GM12878 (cell line): ENCODE measurements around the gene DACH1. TPM values are rescaled to one million over a fixed set of nuclear protein-coding genes. Genes with fewer than 3 reads are reported as not detected.

ENCODE experiments used
- ATAC-seq: fragments of 200-7000 bp; cut with Tn5 transposase; 3 replicates; pipeline ENCODE4 v1.9.1; 2020; ENCODE audit warnings: mild to moderate bottlenecking, moderate library complexity
- BruUV-seq: library from RNA; stranded (reverse); fragments of 400-500 nt; replicated peaks from 2 replicates; lab custom pipeline; 2021; lab: Mats Ljungman, UMichigan
- CTCF ChIA-PET: fragments of 300-600 bp; sonication (Branson Sonifier 250); formaldehyde crosslinking; extraction: SDS; loops from one replicate; lab custom pipeline; 2021; ENCODE audit warnings: inconsistent platforms; lab: Yijun Ruan, JAX
- POLR2A ChIA-PET: fragments of 350-600 bp; formaldehyde crosslinking; extraction: SDS; loops from one replicate; lab custom pipeline; 2021; ENCODE audit warnings: inconsistent platforms; lab: Charles Lee
- RAD21 ChIA-PET: fragments of 300-600 bp; sonication (Branson Sonifier 250); formaldehyde crosslinking; loops from one replicate; lab custom pipeline; 2023; ENCODE audit warnings: antibody characterized with exemption; ENCODE audit not compliant: unreplicated experiment; lab: Charles Lee
- SMC1A ChIA-PET: fragments of 300-600 bp; sonication (Branson Sonifier 250); formaldehyde crosslinking; loops from one replicate; lab custom pipeline; 2023; ENCODE audit not compliant: unreplicated experiment, uncharacterized antibody; lab: Charles Lee
- DNase-seq: peaks from one replicate; pipeline ENCODE4 v3.0.0-alpha.2; 2011; ENCODE audit warnings: low read depth, low spot score
- FAIRE-seq: peaks from 3 replicates; lab custom pipeline; 2011; peaks lifted over from hg19 to GRCh38; lab: Jason Lieb, UNC
- H2AFZ ChIP-seq: 2 replicates; pipeline ENCODE4 v1.6.0; 2011; ENCODE audit warnings: low read depth, low read length, control low read depth; ENCODE audit not compliant: control insufficient read depth
- H3K27ac ChIP-seq: 2 replicates; pipeline ENCODE4 v1.5.1; 2011; ENCODE audit warnings: control low read depth; ENCODE audit not compliant: control insufficient read depth, insufficient read depth
- H3K27me3 ChIP-seq, 2 experiments: replicated peaks in 1 of 2; 2 replicates each; pipeline versions ENCODE4 v1.6.0 to v1.6.1; 2011; ENCODE audit warnings: low read length in 1 of 2; ENCODE audit not compliant: control insufficient read depth in 2 of 2, insufficient read depth in 2 of 2
- H3K36me3 ChIP-seq, 2 experiments: 2 replicates each; pipeline ENCODE4 v1.5.1; 2011; ENCODE audit warnings: low read length in 1 of 2; ENCODE audit not compliant: control insufficient read depth in 2 of 2, insufficient read depth in 2 of 2
- H3K4me1 ChIP-seq: 2 replicates; pipeline ENCODE4 v1.6.1; 2011; ENCODE audit warnings: mild to moderate bottlenecking, low read length, moderate library complexity, mixed read lengths; ENCODE audit not compliant: control insufficient read depth, insufficient read depth
- H3K4me2 ChIP-seq: 2 replicates; pipeline ENCODE4 v1.6.0; 2011; ENCODE audit warnings: control low read depth; ENCODE audit not compliant: control insufficient read depth, insufficient read depth
- H3K4me3 ChIP-seq: fragments of 200-600 bp; sonication (generic); 2 replicates; pipeline ENCODE4 v1.5.1; 2016
- H3K79me2 ChIP-seq: 2 replicates; pipeline ENCODE4 v1.6.0; 2011; ENCODE audit warnings: low read length; ENCODE audit not compliant: control insufficient read depth, insufficient read depth
- H3K9ac ChIP-seq: 2 replicates; pipeline ENCODE4 v1.8.0; 2011; ENCODE audit warnings: low read length, control low read depth, mixed read lengths; ENCODE audit not compliant: control insufficient read depth, insufficient read depth
- H3K9me3 ChIP-seq: replicated peaks from 3 replicates; pipeline ENCODE4 v1.5.1; 2011; ENCODE audit warnings: mild to moderate bottlenecking, low read length; ENCODE audit not compliant: control insufficient read depth, insufficient read depth
- H4K20me1 ChIP-seq: 2 replicates; pipeline ENCODE4 v1.6.0; 2011; ENCODE audit not compliant: control insufficient read depth, insufficient read depth
- CBX5 ChIP-seq: sonication (generic); IDR thresholded peaks from 2 replicates; pipeline ENCODE4 v1.6.1; 2016; ENCODE audit warnings: low read depth, moderate library complexity, mild to moderate bottlenecking, inconsistent platforms
- CEBPZ ChIP-seq: fragments of 150-350 bp; IDR thresholded peaks from 2 replicates; pipeline ENCODE4 v1.6.1; 2016; ENCODE audit warnings: low read depth, low read length
- CREM ChIP-seq: IDR thresholded peaks from 2 replicates; pipeline ENCODE4 v1.6.1; 2014; ENCODE audit warnings: antibody characterized with exemption, low read depth
- DPF2 ChIP-seq: fragments of 450-650 bp; IDR thresholded peaks from 2 replicates; pipeline ENCODE4 v1.6.1; 2017; ENCODE audit warnings: mild to moderate bottlenecking
- E4F1 ChIP-seq: fragments of 450-650 bp; IDR thresholded peaks from 2 replicates; pipeline ENCODE4 v1.6.1; 2018; ENCODE audit warnings: borderline replicate concordance, mild to moderate bottlenecking; ENCODE audit not compliant: partially characterized antibody
- HCFC1 ChIP-seq: fragments of 150-350 bp; IDR thresholded peaks from 2 replicates; pipeline ENCODE4 v1.6.1; 2014; ENCODE audit warnings: low read length
- IRF4 ChIP-seq: IDR thresholded peaks from 2 replicates; pipeline ENCODE4 v1.6.1; 2011; ENCODE audit warnings: low read depth, low read length
- KAT2A ChIP-seq: conservative IDR thresholded peaks from 2 replicates; pipeline ENCODE4 v1.6.1; 2011; ENCODE audit warnings: low read depth, low read length; ENCODE audit not compliant: control insufficient read depth
- MYB ChIP-seq: fragments of 150-350 bp; IDR thresholded peaks from 2 replicates; pipeline ENCODE4 v1.6.1; 2014; ENCODE audit warnings: mild to moderate bottlenecking, low read depth, low read length, borderline replicate concordance
- NKRF ChIP-seq: fragments of 450-650 bp; conservative IDR thresholded peaks from 2 replicates; pipeline ENCODE4 v1.6.1; 2017; ENCODE audit warnings: mild to moderate bottlenecking, moderate library complexity
- PAX5 ChIP-seq: IDR thresholded peaks from 2 replicates; pipeline ENCODE4 v1.6.1; 2011; ENCODE audit warnings: low read depth, low read length, borderline replicate concordance
- SIN3A ChIP-seq: IDR thresholded peaks from 2 replicates; pipeline ENCODE4 v1.6.1; 2012; ENCODE audit warnings: low read depth, low read length, improper control_type of control experiment
- SIX5 ChIP-seq: IDR thresholded peaks from 2 replicates; pipeline ENCODE4 v1.6.1; 2011; ENCODE audit warnings: mild to moderate bottlenecking, low read depth, low read length, moderate library complexity; ENCODE audit not compliant: severe bottlenecking
- TCF3 ChIP-seq: IDR thresholded peaks from 2 replicates; pipeline ENCODE4 v1.6.1; 2012; ENCODE audit warnings: low read depth, mild to moderate bottlenecking, low read length, borderline replicate concordance; ENCODE audit not compliant: insufficient read depth
- WGBS: methylation state at CpG from one replicate; pipeline ENCODE4 v1.1.6; 2016; ENCODE audit warnings: low lambda C conversion rate; ENCODE audit not compliant: insufficient replicate concordance, insufficient coverage; ENCODE audit errors: missing lambda C conversion rate; 5-methylcytosine and 5-hydroxymethylcytosine counted together
- in situ Hi-C: fragments of 300-500 bp; cut with MboI; formaldehyde crosslinking; loops from 9 replicates; pipeline ENCODE4 v1.14.3; 2018; ENCODE audit warnings: mixed read lengths
- intact Hi-C: fragments of 100-400 bp; cut with micrococcal nuclease; formaldehyde crosslinking; loops from one replicate; pipeline ENCODE4 v1.14.2; 2022; ENCODE audit not compliant: unreplicated experiment
- polyA plus RNA-seq, 11 experiments: library from polyadenylated mRNA; depleted of rRNA in 4 of 11; unstranded in 6 of 11; stranded (reverse) in 5 of 11; fragments of >200 nt; fragmentation: Nextera tagmentation in 4 of 11; fragmentation: Illumina TruSeq in 1 of 11; extraction: Ambion mirVana in 4 of 11; extraction: Trizol in 1 of 11; gene quantifications; 1 replicate in 1 of 11; 2 replicates in 10 of 11; pipeline versions ENCODE4 v1.2.1 to v1.2.3, GENCODE V29; 2011 to 2016; ENCODE audit warnings: inconsistent platforms in 2 of 11, missing spikeins in 2 of 11, low read depth in 1 of 11
- total RNA-seq, 4 experiments: library from RNA; depleted of rRNA in 3 of 4; stranded (reverse); fragments of >200 nt in 3 of 4; fragmentation: Illumina TruSeq in 1 of 4; extraction: Trizol in 1 of 4; gene quantifications; 2 replicates each; pipeline versions ENCODE4 v1.2.1 to v1.2.3, GENCODE V29; 2013 to 2021
- TF ChIP-seq, protein P1 (sequence below): fragments of 450-650 bp; IDR thresholded peaks from 2 replicates; pipeline ENCODE4 v1.6.1; 2017; ENCODE audit warnings: borderline replicate concordance

The DACH1 gene
- total and polyA plus RNA-seq, 10 of the 15 experiments (the other 5 are each of a cell fraction or from before 2014, with no cell fraction given), result 0.05 TPM; not detected in 9

DNA sequence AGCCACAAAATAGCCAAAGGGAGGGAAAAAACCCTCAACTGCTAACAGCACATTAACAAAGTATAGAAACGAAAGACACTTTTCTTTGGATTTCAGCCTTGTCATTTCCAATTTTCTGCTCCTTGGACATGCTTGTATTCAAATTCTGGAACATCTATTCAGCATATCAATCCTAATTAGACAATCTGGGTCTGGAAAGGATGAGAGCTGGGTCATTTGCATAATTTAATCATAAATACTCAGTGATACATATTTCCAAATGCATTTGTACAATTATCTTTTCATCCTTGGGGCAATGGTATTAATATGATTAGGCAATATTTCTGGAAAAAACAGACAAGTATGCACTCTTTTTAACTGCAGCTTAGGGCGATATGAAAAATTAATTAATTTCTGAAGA is 14.3 kb downstream of the DACH1 start:
- FAIRE-seq, result no peak
- RAD21 ChIA-PET, result no interaction called here
- H3K4me3 ChIP-seq, result no peak overlapping the region
- no TSS peak for BruUV-seq
- intact Hi-C loops (no loop called here), in situ Hi-C loops (no loop called here)
- no peaks in the 10 kb centered on the region for H3K9me3 ChIP-seq
- POLR2A ChIA-PET, result no interaction called here
- no peaks in the 10 kb centered on the region for H3K79me2 ChIP-seq
- CTCF ChIA-PET, result no interaction called here
- no peak for ATAC-seq
- no peaks in the 10 kb centered on the region for H3K4me1 ChIP-seq
- no peak overlapping the region for H3K9ac ChIP-seq
- H3K27me3 ChIP-seq, result no peaks in the 10 kb centered on the region
- 23% methylated on average over 2 of the region's 2 CpGs for WGBS
- no peak overlapping the region for H3K27ac ChIP-seq
- no peak overlapping the region for H3K4me2 ChIP-seq
- no peaks in the 10 kb centered on the region for H3K36me3 ChIP-seq
- no peak overlapping the region for H2AFZ ChIP-seq
- DNase-seq, result no peak
- SMC1A ChIA-PET, result no interaction called here
- no peaks in the 10 kb centered on the region for H4K20me1 ChIP-seq
- TF ChIP-seq MYB (no peak), E4F1 (no peak), CEBPZ (no peak), KAT2A (no peak), DPF2 (no peak), NKRF (no peak), PAX5 (no peak), SIX5 (no peak), CBX5 (no peak), SIN3A (no peak), IRF4 (no peak), HCFC1 (no peak), CREM (no peak), TCF3 (no peak)
- TF ChIP-seq, protein P1, sequence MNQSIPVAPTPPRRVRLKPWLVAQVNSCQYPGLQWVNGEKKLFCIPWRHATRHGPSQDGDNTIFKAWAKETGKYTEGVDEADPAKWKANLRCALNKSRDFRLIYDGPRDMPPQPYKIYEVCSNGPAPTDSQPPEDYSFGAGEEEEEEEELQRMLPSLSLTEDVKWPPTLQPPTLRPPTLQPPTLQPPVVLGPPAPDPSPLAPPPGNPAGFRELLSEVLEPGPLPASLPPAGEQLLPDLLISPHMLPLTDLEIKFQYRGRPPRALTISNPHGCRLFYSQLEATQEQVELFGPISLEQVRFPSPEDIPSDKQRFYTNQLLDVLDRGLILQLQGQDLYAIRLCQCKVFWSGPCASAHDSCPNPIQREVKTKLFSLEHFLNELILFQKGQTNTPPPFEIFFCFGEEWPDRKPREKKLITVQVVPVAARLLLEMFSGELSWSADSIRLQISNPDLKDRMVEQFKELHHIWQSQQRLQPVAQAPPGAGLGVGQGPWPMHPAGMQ, result no peak
